ENCODE data around the gene ERBB2. TPM values are rescaled to one million over a fixed set of nuclear protein-coding genes. Genes with fewer than 3 reads are reported as not detected.
A peak's percentile ranks its signal among the peaks of the same experiment; 100 is the strongest.

The ERBB2 gene
- total and polyA plus RNA-seq, 7 experiments from 2014 or later = 0.39 to 10.5 (median 5.8) TPM

- H3K9me3 ChIP-seq (ENCODE audit: control insufficient read depth in 2 of 3, low read length in 3 of 3) = no peaks in the 10 kb centered on the region
- Mint-ChIP-seq H3K4me1 (peaks cover 6 to 29% (median 15%) of the 10 kb centered on the region in 7 donors), H3K4me3 (no peak overlapping the region), H3K9me3 (peaks cover 0 to 2% (median 0%) of the 10 kb centered on the region in 11 donors), H3K36me3 (peaks cover 0 to 4% (median 0%) of the 10 kb centered on the region in 5 donors), H3K27ac (peak overlapping the region in 1 of 9 donors; percentile 4), H3K27me3 (peaks cover 6 to 30% (median 13%) of the 10 kb centered on the region in 5 donors)
- H3K4me1 ChIP-seq (ENCODE audit: control insufficient read depth in 2 of 2, insufficient read depth in 2 of 2, low read length in 2 of 2) = peaks cover 0 to 12% of the 10 kb centered on the region in 2 donors
- DNase-seq (no peak), ATAC-seq (no peak)
- H3K36me3 ChIP-seq (ENCODE audit: control insufficient read depth in 2 of 3, insufficient read depth in 3 of 3, low read length in 3 of 3) = no peaks in the 10 kb centered on the region
- H3K4me3 ChIP-seq (ENCODE audit: low read length) = no peak overlapping the region
- ChIA-PET POLR2A (interaction anchor here (0.6 kb wide), 1 partner anchor 13 kb away, joined by 3 read pairs; no protein-coding TSS in a partner anchor), CTCF (interaction anchor here (1.1 kb wide), 1 partner anchor 113 kb away, joined by 3 read pairs; no protein-coding TSS in a partner anchor)
- intact Hi-C loops (cut with micrococcal nuclease) = loop anchor here in 1 of 2 donors (5.0 to 10.0 kb wide), 2 partner anchors 189 to 331 kb away; partner anchors contain the start of gene FBXL20
- H3K27me3 ChIP-seq (ENCODE audit: control insufficient read depth in 2 of 2, insufficient read depth in 2 of 2, low read length in 2 of 2) = no peaks in the 10 kb centered on the region
- no peak overlapping the region for H3K27ac ChIP-seq (ENCODE audit: low read depth, low read length)
Observed at GRCh38 chr17:39735882-39736281, 36.0 kb downstream of the ERBB2 start.

- no peak for DNase-seq
- CTCF ChIA-PET = interaction anchor here (1.1 kb wide), 1 partner anchor 113 kb away, joined by 3 read pairs; no protein-coding TSS in a partner anchor
- H3K4me1 ChIP-seq (ENCODE audit: control insufficient read depth in 2 of 2, insufficient read depth in 2 of 2, low read length in 2 of 2) = peaks cover 0 to 12% of the 10 kb centered on the region in 2 donors
- intact Hi-C loops (cut with micrococcal nuclease) = loop anchor here in 1 of 2 donors (5.0 to 10.0 kb wide), 2 partner anchors 189 to 332 kb away; partner anchors contain the start of gene FBXL20
- peaks cover 6 to 31% (median 15%) of the 10 kb centered on the region in 7 donors for H3K4me1 Mint-ChIP-seq
- POLR2A ChIA-PET = interaction anchor here (0.6 kb wide), 1 partner anchor 12 kb away, joined by 3 read pairs; no protein-coding TSS in a partner anchor
- no peaks in the 10 kb centered on the region for H3K9me3 ChIP-seq (ENCODE audit: control insufficient read depth in 2 of 3, low read length in 3 of 3)
- H3K4me3 ChIP-seq (ENCODE audit: low read length) = no peak overlapping the region
- H3K27ac Mint-ChIP-seq = no peak overlapping the region
- H3K27me3 Mint-ChIP-seq = peaks cover 6 to 30% (median 13%) of the 10 kb centered on the region in 5 donors
- peaks cover 0 to 4% (median 0%) of the 10 kb centered on the region in 11 donors for H3K9me3 Mint-ChIP-seq
- no peaks in the 10 kb centered on the region for H3K27me3 ChIP-seq (ENCODE audit: control insufficient read depth in 2 of 2, insufficient read depth in 2 of 2, low read length in 2 of 2)
- H3K36me3 ChIP-seq (ENCODE audit: control insufficient read depth in 2 of 3, insufficient read depth in 3 of 3, low read length in 3 of 3) = no peaks in the 10 kb centered on the region
- no peak overlapping the region for H3K4me3 Mint-ChIP-seq
- no peak overlapping the region for H3K27ac ChIP-seq (ENCODE audit: low read depth, low read length)
- ATAC-seq = no peak
- peaks cover 0 to 4% (median 0%) of the 10 kb centered on the region in 5 donors for H3K36me3 Mint-ChIP-seq
Observed at GRCh38 chr17:39736319-39737165, 36.7 kb downstream of the ERBB2 start.

GRCh38 chr17:39737206-39737759 lies 37.4 kb downstream of the ERBB2 start:
- CTCF ChIA-PET = no interaction called here

GRCh38 chr17:39737760-39738567 lies 38.1 kb downstream of the ERBB2 start, which contains the start of gene GRB7:
Gene GRB7, plus strand, starts transcription at chr17:39737938. Its CDS starts 4,364 bp downstream, at chr17:39742302.
- Mint-ChIP-seq H3K27ac (peak within 1 kb of the TSS in 5 of 9 donors; percentile 29 to 80 (median 48)), H3K4me1 (peaks cover 5 to 29% (median 15%) of the 10 kb centered on the region in 7 donors), H3K36me3 (peaks cover 0 to 4% (median 0%) of the 10 kb centered on the region in 5 donors), H3K4me3 (peak within 1 kb of the TSS; percentile 69 to 89 (median 82)), H3K9me3 (peaks cover 0 to 4% (median 0%) of the 10 kb centered on the region in 11 donors), H3K27me3 (peaks cover 6 to 32% (median 13%) of the 10 kb centered on the region in 5 donors)
- Histone ChIP-seq H3K27me3 (ENCODE audit: control insufficient read depth in 2 of 2, insufficient read depth in 2 of 2, low read length in 2 of 2) (no peaks in the 10 kb centered on the region), H3K4me3 (ENCODE audit: low read length) (peak within 1 kb of the TSS; percentile 16), H3K4me1 (ENCODE audit: control insufficient read depth in 2 of 2, insufficient read depth in 2 of 2, low read length in 2 of 2) (peaks cover 0 to 12% of the 10 kb centered on the region in 2 donors), H3K9me3 (ENCODE audit: control insufficient read depth in 2 of 3, low read length in 3 of 3) (no peaks in the 10 kb centered on the region), H3K27ac (ENCODE audit: low read depth, low read length) (no peak within 1 kb of the TSS), H3K36me3 (ENCODE audit: control insufficient read depth in 2 of 3, insufficient read depth in 3 of 3, low read length in 3 of 3) (no peaks in the 10 kb centered on the region)
- intact Hi-C loops (cut with micrococcal nuclease) = loop anchor here in 1 of 2 donors (5.0 to 10.0 kb wide), 2 partner anchors 191 to 333 kb away; partner anchors contain the start of gene FBXL20
- no peak for DNase-seq
- no peak for ATAC-seq
- CTCF ChIA-PET = no interaction called here
- POLR2A ChIA-PET = no interaction called here

More at GRCh38 chr17:39737206-39737759, 37.4 kb downstream of the ERBB2 start:
- ATAC-seq (no peak), DNase-seq (no peak)
- POLR2A ChIA-PET = no interaction called here
- peaks cover 0 to 4% (median 0%) of the 10 kb centered on the region in 11 donors for H3K9me3 Mint-ChIP-seq
- H3K27ac ChIP-seq (ENCODE audit: low read depth, low read length) = no peak overlapping the region
- H3K27me3 ChIP-seq (ENCODE audit: control insufficient read depth in 2 of 2, insufficient read depth in 2 of 2, low read length in 2 of 2) = no peaks in the 10 kb centered on the region
- peaks cover 6 to 31% (median 15%) of the 10 kb centered on the region in 7 donors for H3K4me1 Mint-ChIP-seq
- H3K9me3 ChIP-seq (ENCODE audit: control insufficient read depth in 2 of 3, low read length in 3 of 3) = no peaks in the 10 kb centered on the region
- no peak overlapping the region for H3K4me3 ChIP-seq (ENCODE audit: low read length)
- no peak overlapping the region for H3K27ac Mint-ChIP-seq
- no peaks in the 10 kb centered on the region for H3K36me3 ChIP-seq (ENCODE audit: control insufficient read depth in 2 of 3, insufficient read depth in 3 of 3, low read length in 3 of 3)
- peaks cover 6 to 30% (median 13%) of the 10 kb centered on the region in 5 donors for H3K27me3 Mint-ChIP-seq
- peaks cover 0 to 4% (median 0%) of the 10 kb centered on the region in 5 donors for H3K36me3 Mint-ChIP-seq
- H3K4me1 ChIP-seq (ENCODE audit: control insufficient read depth in 2 of 2, insufficient read depth in 2 of 2, low read length in 2 of 2) = peaks cover 0 to 12% of the 10 kb centered on the region in 2 donors
- peak overlapping the region in 6 of 10 donors; percentile 41 to 89 (median 56) for H3K4me3 Mint-ChIP-seq
- intact Hi-C loops (cut with micrococcal nuclease) = loop anchor here in 1 of 2 donors (5.0 to 10.0 kb wide), 2 partner anchors 190 to 332 kb away; partner anchors contain the start of gene FBXL20

- no peaks in the 10 kb centered on the region for H3K36me3 ChIP-seq (ENCODE audit: control insufficient read depth in 2 of 3, insufficient read depth in 3 of 3, low read length in 3 of 3)
- H3K27me3 ChIP-seq (ENCODE audit: control insufficient read depth in 2 of 2, insufficient read depth in 2 of 2, low read length in 2 of 2) = no peaks in the 10 kb centered on the region
- H3K9me3 Mint-ChIP-seq = peaks cover 0 to 4% (median 0%) of the 10 kb centered on the region in 11 donors
- no peak overlapping the region for H3K27ac ChIP-seq (ENCODE audit: low read depth, low read length)
- ATAC-seq = peak; percentile 98
- CTCF ChIA-PET = no interaction called here
- POLR2A ChIA-PET = interaction anchor here (1.4 kb wide), 1 partner anchor 15 kb away, joined by 3 read pairs; no protein-coding TSS in a partner anchor
- peaks cover 5 to 29% (median 15%) of the 10 kb centered on the region in 7 donors for H3K4me1 Mint-ChIP-seq
- peaks cover 0 to 4% (median 0%) of the 10 kb centered on the region in 5 donors for H3K36me3 Mint-ChIP-seq
- peak overlapping the region in 5 of 9 donors; percentile 29 to 80 (median 48) for H3K27ac Mint-ChIP-seq
- peak; percentile 26 to 80 (median 47) for DNase-seq
- H3K9me3 ChIP-seq (ENCODE audit: control insufficient read depth in 2 of 3, low read length in 3 of 3) = no peaks in the 10 kb centered on the region
- H3K27me3 Mint-ChIP-seq = peaks cover 6 to 32% (median 13%) of the 10 kb centered on the region in 5 donors
- peak overlapping the region; percentile 69 to 89 (median 82) for H3K4me3 Mint-ChIP-seq
- intact Hi-C loops (cut with micrococcal nuclease) = loop anchor here in 1 of 2 donors (5.0 to 10.0 kb wide), 2 partner anchors 191 to 334 kb away; partner anchors contain the start of gene FBXL20
- peaks cover 0 to 12% of the 10 kb centered on the region in 2 donors for H3K4me1 ChIP-seq (ENCODE audit: control insufficient read depth in 2 of 2, insufficient read depth in 2 of 2, low read length in 2 of 2)
- peak overlapping the region; percentile 16 for H3K4me3 ChIP-seq (ENCODE audit: low read length)
Observed at GRCh38 chr17:39738568-39738901, 38.7 kb downstream of the ERBB2 start.

Data from naive thymus-derived CD4-positive, alpha-beta T cell (primary cell).